HG02763 (cell line): ENCODE data around the gene PPT1.
A peak's percentile ranks its signal among the peaks of the same experiment; 100 is the strongest.
"Not testable (repeated sequence)": the region's sequence is repeated elsewhere in the genome, so short reads cannot be mapped to it uniquely, and the experiment has no call there.

Source experiments
- ATAC-seq: cut with Tn5 transposase; IDR thresholded peaks from one replicate; pipeline ENCODE4 v1.9.1; 2021; ENCODE audit warnings: mild to moderate bottlenecking, moderate library complexity; ENCODE audit not compliant: unreplicated experiment

The PPT1 gene

GRCh38 chr1:40057310-40058030, 39.6 kb downstream of the PPT1 start:
- no peak for ATAC-seq

GRCh38 chr1:40056519-40057309, 40.3 kb downstream of the PPT1 start:
- no peak for ATAC-seq

GRCh38 chr1:40053138-40053887, 43.7 kb downstream of the PPT1 start:
- ATAC-seq, result no peak

GRCh38 chr1:40050863-40051262, 46.2 kb downstream of the PPT1 start:
- no peak for ATAC-seq

GRCh38 chr1:40049725-40050124, 47.3 kb downstream of the PPT1 start:
- ATAC-seq, result no peak

GRCh38 chr1:40047769-40048168, 49.3 kb downstream of the PPT1 start:
- no peak for ATAC-seq

- ATAC-seq, result no peak
These were observed 49.8 kb downstream of the PPT1 start for GRCh38 chr1:40047276-40047675.

GRCh38 chr1:40045766-40046165, 51.3 kb downstream of the PPT1 start:
- ATAC-seq, result no peak

- no peak for ATAC-seq
These were observed 51.9 kb downstream of the PPT1 start for GRCh38 chr1:40045182-40045581.

GRCh38 chr1:40044110-40044509, 52.9 kb downstream of the PPT1 start:
- ATAC-seq, result no peak

- ATAC-seq, result no peak
These were observed 54.7 kb downstream of the PPT1 start for GRCh38 chr1:40042341-40042740.

- ATAC-seq, result no peak
These were observed 55.6 kb downstream of the PPT1 start for GRCh38 chr1:40041466-40041838.

- ATAC-seq, result peak; percentile 83
These were observed 56.3 kb downstream of the PPT1 start, which contains the start of gene CAP1 for GRCh38 chr1:40040511-40041465. TSS of gene CAP1 (plus strand) at chr1:40040729. CDS start at chr1:40059347, 18,618 bp downstream.

GRCh38 chr1:40039757-40040510, 57.1 kb downstream of the PPT1 start:
- ATAC-seq, result peak; percentile 61

- no peak for ATAC-seq
These were observed 57.8 kb downstream of the PPT1 start for GRCh38 chr1:40039245-40039756.

- no peak for ATAC-seq
These were observed 58.4 kb downstream of the PPT1 start for GRCh38 chr1:40038697-40039096.

GRCh38 chr1:40037254-40037653, 59.8 kb downstream of the PPT1 start:
- not testable (repeated sequence) for ATAC-seq

GRCh38 chr1:40036574-40036973, 60.5 kb downstream of the PPT1 start:
- no peak for ATAC-seq

- no peak for ATAC-seq
These were observed 62.2 kb downstream of the PPT1 start for GRCh38 chr1:40034869-40035268.
